KG1 (cell line): ENCODE data around the gene MEF2A.
A peak's percentile ranks its signal among the peaks of the same experiment; 100 is the strongest.
"Not testable (repeated sequence)": the region's sequence is repeated elsewhere in the genome, so short reads cannot be mapped to it uniquely, and the experiment has no call there.

Experiments used
- DNase-seq: peaks from one replicate; lab custom pipeline; 2025; lab: John Stamatoyannopoulos, UW

Gene MEF2A

DNA sequence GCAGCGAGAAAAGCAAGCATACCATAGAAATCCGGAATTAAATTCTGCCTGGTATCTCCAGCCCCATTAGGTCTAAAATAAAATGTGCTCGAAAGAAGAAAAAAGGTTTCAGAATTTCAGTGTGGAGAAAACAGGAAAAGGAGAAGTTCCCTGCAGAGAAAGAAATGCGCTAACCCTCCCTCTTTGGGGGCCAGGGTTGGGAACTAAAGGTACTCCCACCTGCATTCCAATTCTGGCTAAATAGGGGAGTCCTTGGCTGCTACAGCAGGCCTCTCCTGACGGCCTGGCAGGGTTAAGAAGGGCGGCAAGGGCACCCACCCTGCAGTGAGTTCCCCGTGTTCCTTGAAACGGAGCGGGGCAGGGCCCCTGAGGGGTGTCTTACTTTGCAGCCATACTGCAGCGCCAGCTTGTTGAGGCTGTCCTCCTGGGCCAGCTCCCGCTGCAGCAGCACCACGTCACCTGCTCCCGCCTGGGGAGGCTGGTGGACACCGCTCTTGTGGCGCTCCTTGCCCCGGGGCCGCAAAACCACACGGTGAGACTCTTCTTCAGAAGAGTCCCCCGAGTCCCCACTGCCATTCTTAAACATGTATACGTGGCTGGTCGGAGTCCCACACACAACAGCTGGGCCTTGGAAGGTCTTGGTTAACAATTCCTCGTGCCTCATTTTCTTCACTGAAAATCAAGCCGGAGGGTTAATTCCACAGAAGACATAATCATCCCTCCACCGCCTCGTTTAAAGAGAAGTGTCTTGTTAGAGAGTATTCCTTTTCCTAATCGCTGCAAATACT lies 165.7 kb downstream of the MEF2A start:
- DNase-seq: no peak

DNA sequence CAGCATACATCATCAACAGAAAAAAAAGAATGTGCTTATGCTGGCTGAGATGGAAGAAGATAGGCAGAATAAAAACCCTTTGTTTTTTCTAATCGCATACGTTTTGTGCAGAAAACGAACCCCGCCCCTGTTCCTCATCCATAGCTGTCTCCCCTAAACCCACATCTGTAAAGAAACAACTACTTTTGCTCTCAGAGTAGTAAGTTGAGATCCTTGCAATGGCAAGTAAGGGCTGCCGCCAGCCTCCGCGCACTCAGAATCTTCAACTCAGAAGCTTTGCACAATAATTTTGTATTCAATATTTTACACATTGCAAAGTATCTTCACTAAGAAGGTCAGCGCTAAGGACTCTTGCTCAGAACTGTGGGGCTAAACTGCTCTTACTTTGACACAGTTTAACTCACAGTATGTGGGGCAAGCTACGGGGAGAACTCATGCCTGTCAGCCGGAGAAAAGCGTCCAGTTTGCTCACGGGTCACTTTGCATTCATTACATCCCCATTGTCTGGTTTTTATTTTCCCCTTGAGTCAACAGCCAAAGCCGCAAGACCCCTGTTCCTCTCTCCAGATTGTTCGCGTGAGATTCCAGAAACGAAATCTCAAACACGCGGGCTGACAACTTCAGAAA lies 166.5 kb downstream of the MEF2A start:
- DNase-seq: no peak

DNA sequence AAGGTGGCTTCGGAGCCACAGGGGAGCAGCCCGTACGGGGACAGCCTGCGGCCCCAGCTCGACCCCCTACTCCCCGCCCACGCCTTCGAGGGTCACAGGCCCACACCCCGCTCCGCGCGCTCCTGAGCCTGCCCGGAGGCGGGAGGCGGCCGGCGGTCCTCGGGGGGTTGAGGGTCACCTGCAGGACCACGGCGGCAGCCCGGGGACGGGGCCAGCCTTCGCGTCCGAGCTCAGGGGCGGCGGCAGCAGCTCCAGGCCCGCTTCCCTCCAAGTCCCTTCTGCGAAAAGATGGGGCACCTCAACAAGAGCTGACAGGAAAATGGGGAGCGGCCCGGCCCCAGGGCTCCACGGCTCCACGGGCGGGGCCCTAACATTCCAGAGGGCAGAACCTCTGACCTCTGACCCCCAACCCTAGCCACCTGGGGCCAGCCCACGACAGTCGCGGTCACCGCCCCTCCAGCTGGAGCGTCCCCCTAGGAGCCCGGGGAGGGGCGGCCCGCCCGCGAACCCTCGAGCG lies 167.0 kb downstream of the MEF2A start:
- no peak for DNase-seq

DNA sequence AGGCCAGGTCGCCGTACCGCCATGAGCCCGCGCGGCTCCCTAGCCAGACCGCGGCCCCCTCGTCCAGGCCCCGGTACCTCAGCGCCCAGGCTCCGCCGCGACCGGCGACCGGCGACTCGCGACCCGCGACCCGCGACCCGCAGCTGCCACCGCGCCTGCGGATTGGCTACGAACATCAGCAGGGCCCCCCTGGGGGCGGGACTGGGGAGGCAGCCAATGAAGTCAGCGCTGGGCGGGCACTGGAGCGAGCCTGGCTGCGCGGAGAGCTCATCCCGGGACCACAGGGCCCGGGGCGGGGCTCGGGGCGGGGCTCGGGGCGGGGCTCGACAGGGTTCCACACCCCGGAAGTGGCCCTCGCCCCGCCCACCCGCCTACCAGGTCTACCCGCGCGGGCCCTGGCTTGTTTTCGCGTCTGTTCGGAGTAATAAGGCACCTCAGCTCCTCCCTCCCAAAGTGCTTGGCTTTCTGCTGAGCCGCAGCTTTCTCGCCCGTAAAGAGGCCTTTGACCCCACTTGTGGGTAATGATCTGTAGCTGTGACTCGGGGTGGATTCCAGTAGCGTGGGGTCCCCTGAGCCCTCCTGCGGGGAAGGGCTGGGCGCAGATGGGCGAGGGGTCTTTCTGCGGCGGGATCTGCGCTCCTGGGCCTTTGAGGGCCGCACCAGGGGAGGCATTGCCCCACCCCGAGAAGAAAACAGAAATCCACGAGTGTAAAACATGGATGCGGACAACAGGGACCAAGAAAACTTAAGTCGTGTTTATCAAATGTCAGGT lies 167.7 kb downstream of the MEF2A start, which contains the start of gene LYSMD4:
Gene LYSMD4, minus strand, starts transcription at position 170 of the 772 bp plus-strand sequence. CDS start 1,438 bp downstream, outside the sequence.
- peak; percentile 79 for DNase-seq

- not testable (repeated sequence) for DNase-seq
These were observed 168.2 kb downstream of the MEF2A start for GRCh38 chr15:99734040-99734291.

DNA sequence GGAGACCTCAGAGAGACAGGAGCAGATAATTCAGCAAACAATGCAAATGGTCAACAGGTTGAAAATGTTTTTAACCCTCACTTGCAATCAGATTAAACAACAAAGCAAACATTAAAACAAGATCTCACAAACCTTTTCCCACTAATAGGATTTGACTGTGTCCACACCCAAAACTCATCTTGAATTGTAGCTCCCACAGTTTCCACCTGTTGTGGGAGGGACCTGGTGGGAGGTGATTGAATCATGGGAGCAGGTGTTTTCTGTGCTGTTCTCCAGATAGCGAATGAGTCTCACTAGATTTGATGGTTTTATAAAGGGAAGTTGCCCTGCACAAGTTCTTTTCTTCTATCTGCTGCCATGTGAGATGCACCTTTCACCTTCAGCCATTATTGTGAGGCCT lies 168.8 kb downstream of the MEF2A start:
- no peak for DNase-seq

GRCh38 chr15:99735868-99736267 lies 170.1 kb downstream of the MEF2A start:
- DNase-seq: no peak

DNA sequence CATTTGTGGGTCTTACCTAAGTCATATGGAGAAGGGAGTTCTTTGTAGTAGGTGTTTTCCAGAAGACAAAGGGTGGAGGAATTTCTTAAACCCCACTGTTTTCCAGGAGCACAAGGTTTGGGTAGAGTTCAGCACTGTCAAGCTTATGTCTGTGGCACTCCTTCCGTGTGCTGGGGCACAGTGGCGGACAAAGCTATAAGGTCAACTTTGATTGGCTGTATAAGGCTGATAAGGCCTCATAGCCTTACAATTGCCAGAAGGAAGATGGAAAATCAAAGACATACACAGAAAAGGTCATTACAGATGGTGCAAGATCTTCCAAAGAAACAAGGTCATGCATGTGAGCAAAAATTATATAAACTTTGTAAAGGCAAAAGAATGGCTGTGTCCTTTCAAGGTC lies 170.9 kb downstream of the MEF2A start:
- DNase-seq: no peak

DNA sequence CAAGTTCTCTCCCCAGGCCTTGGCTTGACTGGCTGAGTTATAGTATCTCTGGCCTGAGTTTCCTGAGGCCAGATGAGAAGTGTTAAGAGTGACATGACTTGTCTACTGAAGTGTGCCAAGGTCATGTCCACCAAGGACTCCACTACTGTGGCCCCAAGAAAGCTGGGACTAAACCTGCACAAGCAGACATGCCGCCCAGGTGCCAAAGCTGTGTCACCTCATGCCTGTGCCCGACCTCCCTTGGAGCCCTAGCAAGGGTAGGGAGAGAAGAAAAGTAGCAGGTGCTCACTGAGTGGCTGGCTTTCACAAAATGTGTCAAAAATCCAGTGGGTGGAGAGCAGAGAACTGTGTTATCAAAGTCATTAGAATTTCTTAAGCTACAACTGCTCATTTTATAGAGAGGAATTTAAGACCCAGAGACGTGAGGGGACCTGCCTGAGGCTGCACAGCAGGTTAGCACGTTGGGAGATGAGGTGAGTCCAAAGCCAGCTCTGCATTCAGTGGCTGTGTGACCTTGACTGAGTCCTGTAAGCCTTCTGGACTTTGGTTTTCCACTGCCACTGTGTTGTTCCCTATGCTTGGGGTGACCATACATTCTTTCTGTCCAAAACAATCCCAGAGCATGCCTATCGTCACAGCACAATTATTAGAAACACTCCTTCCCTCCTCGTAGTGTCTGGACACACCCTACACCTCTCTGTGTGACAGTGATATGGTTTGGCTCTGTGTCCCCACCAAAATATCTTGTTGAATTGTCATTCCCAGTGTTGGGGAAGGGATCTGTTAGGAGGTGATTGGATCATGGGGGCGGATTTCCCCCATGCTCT lies 172.4 kb downstream of the MEF2A start:
- DNase-seq: no peak

GRCh38 chr15:99741835-99742234 lies 176.1 kb downstream of the MEF2A start:
- DNase-seq: no peak

DNA sequence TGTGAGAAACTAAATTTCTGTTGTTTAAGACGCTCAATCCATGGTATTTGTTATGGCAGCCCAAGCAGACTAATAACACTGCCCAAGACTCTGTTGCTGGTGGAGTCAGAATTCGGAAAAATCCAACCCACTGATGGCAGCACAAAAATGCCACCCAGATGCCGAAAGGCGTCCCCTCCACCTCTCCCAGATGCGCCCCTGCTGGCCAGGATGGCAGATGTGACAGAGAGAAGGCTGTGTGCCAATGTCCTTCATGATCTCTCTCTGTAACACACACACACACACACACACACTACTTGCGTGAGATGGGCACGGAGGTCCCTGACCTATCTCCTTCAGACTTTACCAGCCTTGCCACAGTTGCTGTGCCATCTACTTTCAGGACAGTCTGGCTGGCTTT lies 178.4 kb downstream of the MEF2A start:
- DNase-seq: no peak

GRCh38 chr15:99745370-99746086 lies 179.7 kb downstream of the MEF2A start:
- DNase-seq: no peak

- DNase-seq: no peak
These were observed 183.6 kb downstream of the MEF2A start for GRCh38 chr15:99749386-99749785.

DNA sequence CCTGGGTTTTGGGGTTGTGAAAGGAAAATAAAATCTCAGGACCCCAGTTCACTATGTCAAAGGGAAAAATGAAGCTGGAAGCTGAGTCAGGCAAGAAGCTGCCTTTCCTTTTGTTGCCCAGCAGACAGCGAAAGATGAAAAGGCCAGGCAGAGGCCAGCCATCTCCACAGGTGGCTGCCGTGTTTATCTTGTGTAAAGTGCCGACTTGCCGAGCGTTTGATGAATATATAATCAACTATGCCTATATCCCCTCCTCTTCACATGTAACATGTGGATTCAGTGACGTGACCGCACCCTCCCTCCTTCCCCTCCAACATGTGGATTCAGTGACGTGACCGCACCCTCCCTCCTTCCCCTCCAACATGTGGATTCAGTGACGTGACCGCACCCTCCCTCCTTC lies 184.5 kb downstream of the MEF2A start:
- not testable (repeated sequence) for DNase-seq

DNA sequence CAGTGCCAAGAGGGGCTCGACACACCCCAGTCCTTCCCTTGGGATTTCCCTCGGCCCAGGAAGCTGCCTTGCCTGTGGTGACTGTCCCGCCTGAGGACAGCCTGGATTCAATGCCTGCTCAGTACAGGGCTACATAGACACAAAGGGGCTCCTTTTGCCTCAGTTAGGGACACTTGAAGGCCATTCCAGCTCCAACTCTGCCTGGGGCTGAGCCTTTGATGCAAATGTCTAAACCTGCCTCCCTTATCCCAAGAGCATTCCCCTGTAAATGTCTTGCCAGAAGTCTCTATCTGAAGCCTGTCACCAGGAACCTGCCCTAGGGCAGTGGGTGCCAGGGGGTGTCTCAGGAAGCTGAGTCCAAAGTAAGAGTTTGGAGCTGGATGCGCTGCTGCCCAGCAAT lies 186.8 kb downstream of the MEF2A start:
- DNase-seq: no peak

DNA sequence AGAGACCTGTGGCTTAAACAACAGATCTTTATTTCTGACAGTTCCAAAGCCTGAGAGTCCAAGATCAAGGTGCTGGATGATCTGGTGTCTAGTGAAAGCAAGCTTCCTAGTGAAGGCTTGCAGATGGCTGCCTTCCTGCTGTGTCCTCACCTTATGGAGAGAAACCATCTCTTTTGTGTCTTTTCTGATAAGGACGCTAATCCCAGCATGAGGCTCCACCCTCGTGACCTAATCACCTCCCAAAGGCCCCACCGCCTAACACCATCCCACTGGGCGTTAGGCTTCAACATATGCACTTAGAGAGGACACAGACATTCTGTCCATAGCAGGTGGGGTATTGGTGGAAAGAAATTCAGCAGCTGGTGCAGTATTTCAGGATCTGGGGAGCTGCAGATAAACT lies 187.3 kb downstream of the MEF2A start:
- no peak for DNase-seq

DNA sequence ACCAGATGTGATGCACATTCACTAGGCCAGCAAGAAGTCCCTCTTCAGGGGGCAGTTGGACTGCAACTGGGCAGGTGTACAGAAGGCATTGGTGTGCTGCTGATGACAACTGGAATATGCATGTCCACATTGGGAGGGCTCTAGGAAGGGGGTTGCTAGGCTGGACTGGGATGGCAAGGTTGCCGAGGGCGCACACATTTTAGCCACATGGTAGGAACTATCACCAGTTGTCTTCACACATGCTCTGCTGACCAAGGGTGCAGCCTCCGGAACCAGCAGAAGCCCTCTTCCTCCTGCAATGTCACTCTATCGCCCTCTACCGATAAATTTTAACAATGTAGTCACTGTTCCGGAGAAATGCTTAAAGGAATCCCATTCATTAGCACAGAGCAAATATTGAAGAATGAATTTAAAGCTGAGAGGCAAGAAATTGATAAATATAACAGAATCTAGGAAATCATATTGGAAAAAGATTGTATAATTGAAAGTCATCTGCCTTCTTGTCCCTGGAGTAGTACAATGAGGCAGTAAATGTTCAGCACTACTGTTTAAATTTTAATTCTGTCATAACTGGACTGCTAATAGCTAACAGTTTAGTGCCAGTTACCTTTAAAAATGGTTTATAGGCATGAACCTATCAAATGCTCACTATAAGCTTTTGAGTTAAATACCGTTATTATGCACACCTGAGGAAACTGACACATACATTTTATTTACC lies 190.1 kb downstream of the MEF2A start:
- peak; percentile 43 for DNase-seq

GRCh38 chr15:99762288-99762687 lies 196.5 kb downstream of the MEF2A start:
- no peak for DNase-seq

DNA sequence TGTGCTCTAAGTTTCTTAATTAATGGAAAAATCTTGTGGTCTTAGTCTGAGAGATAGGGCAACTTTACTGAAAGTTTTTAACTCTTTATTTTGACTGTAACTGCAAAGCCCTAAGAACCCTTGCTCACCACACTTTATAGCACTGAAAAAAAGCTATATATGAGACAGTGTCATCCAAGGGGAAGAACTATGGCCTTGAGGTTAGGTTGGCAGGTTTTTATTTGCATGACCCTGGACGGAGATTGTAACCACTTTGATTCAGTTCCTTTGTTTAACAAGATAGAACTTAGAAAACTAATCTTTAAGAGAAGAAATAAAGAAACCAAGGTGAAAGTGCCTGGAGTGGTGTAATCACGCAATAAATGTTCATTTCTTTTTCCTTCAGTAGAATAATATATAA lies 198.0 kb downstream of the MEF2A start:
- no peak for DNase-seq

GRCh38 chr15:99764522-99764921 lies 198.7 kb downstream of the MEF2A start:
- DNase-seq: no peak
